ENCODE measurements around the gene EHD1.

DNA sequence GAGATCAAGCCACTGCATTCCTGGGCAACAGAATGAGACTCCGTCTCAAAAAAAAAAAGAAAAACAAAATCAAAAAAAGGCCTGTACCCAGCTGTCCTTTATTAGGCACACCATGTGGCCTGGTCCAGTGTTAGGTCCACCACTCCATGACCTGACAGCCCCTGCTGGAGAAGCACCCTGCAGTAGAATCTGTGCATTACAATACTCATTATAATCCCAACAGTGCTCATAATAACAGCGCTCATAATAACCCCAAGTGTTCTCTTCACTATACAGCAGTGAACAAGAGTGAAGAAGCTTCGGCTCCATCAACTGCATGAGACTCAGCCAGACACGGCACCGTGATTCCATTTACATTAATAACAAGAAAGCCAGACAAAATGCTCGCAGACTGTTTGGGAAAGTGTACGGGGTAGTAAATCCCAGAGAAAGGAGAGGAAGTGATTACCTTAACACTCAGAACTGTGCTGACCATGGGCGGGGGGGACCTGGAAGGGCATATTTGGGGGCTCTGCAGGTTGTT is 8.9 kb upstream of the EHD1 start:
- TF ChIP-seq, protein P1, sequence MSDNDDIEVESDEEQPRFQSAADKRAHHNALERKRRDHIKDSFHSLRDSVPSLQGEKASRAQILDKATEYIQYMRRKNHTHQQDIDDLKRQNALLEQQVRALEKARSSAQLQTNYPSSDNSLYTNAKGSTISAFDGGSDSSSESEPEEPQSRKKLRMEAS (IDR thresholded peaks at IDR 0.05), result no peak
- no peak for TF ChIP-seq CTCF (IDR thresholded peaks at IDR 0.05)
- TF ChIP-seq MYC (IDR thresholded peaks at IDR 0.05; ENCODE audit: borderline replicate concordance, low read length), result no peak
- no peak for TF ChIP-seq EP300 (IDR thresholded peaks at IDR 0.05)
- TF ChIP-seq, protein P2, sequence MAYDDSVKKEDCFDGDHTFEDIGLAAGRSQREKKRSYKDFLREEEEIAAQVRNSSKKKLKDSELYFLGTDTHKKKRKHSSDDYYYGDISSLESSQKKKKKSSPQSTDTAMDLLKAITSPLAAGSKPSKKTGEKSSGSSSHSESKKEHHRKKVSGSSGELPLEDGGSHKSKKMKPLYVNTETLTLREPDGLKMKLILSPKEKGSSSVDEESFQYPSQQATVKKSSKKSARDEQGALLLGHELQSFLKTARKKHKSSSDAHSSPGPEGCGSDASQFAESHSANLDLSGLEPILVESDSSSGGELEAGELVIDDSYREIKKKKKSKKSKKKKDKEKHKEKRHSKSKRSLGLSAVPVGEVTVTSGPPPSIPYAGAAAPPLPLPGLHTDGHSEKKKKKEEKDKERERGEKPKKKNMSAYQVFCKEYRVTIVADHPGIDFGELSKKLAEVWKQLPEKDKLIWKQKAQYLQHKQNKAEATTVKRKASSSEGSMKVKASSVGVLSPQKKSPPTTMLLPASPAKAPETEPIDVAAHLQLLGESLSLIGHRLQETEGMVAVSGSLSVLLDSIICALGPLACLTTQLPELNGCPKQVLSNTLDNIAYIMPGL (CRISPR knock-in tag; IDR thresholded peaks at IDR 0.05; ENCODE audit: borderline replicate concordance), result no peak
- no peak for TF ChIP-seq POLR2A (IDR thresholded peaks at IDR 0.05; ENCODE audit: low read length)
- no peak for TF ChIP-seq RFX5 (IDR thresholded peaks at IDR 0.05)
- no peak for TF ChIP-seq ZFP36 (IDR thresholded peaks at IDR 0.05; ENCODE audit: borderline replicate concordance, partially characterized antibody)

Data from A549 (cell line).